Measurements from ENCODE around the gene FBXO4.

DNA sequence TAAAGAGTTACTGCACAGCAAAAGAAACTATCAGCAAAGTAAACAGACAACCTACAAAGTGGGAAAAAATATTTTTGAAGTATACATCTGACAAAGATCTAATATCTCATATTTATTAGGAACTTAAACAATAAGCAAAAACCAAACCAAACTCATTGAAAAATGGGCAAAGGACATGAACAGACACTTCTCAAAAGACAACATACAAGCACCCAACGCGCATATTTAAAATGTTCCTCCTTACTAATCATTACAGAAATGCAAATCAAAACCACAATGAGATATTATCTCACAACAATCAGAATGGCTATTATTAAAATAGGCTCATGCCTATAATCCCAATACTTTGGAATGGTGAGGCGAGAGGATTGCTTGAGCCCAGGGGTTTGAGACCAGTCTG, 48.0 kb downstream of the FBXO4 start:
- TF ChIP-seq, protein P1, sequence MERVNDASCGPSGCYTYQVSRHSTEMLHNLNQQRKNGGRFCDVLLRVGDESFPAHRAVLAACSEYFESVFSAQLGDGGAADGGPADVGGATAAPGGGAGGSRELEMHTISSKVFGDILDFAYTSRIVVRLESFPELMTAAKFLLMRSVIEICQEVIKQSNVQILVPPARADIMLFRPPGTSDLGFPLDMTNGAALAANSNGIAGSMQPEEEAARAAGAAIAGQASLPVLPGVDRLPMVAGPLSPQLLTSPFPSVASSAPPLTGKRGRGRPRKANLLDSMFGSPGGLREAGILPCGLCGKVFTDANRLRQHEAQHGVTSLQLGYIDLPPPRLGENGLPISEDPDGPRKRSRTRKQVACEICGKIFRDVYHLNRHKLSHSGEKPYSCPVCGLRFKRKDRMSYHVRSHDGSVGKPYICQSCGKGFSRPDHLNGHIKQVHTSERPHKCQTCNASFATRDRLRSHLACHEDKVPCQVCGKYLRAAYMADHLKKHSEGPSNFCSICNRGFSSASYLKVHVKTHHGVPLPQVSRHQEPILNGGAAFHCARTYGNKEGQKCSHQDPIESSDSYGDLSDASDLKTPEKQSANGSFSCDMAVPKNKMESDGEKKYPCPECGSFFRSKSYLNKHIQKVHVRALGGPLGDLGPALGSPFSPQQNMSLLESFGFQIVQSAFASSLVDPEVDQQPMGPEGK (CRISPR knock-in tag; IDR thresholded peaks at IDR 0.05; ENCODE audit: borderline replicate concordance), result no peak
- TF ChIP-seq SNAI2 (CRISPR knock-in tag; IDR thresholded peaks at IDR 0.05), result no peak
- TF ChIP-seq TOX (CRISPR knock-in tag; IDR thresholded peaks at IDR 0.05; ENCODE audit: borderline replicate concordance), result no peak
- no peak for TF ChIP-seq ZFP3 (CRISPR knock-in tag; IDR thresholded peaks at IDR 0.05)
- TF ChIP-seq ZNF565 (CRISPR knock-in tag; conservative IDR thresholded peaks at IDR 0.05; ENCODE audit: low read depth), result no peak
